ENCODE measurements around the gene UBE2D3.

GRCh38 chr4:102783006-102783405 lies 44.3 kb downstream of the UBE2D3 start:
- TF ChIP-seq POLR2A (IDR thresholded peaks at IDR 0.05) (no peak), CTCF (IDR thresholded peaks at IDR 0.05) (no peak)

Measured in gastroesophageal sphincter (tissue), 3 donors.